Fibroblast of skin of left quadriceps (primary cell): Measurements from ENCODE around the gene MAB21L3.

Experiments
- DNase-seq, 2 experiments: peaks; one replicate each; pipeline ENCODE4 v3.0.0-alpha.2; 2013; ENCODE audit warnings: low read depth in 2 of 2

The MAB21L3 gene

DNA sequence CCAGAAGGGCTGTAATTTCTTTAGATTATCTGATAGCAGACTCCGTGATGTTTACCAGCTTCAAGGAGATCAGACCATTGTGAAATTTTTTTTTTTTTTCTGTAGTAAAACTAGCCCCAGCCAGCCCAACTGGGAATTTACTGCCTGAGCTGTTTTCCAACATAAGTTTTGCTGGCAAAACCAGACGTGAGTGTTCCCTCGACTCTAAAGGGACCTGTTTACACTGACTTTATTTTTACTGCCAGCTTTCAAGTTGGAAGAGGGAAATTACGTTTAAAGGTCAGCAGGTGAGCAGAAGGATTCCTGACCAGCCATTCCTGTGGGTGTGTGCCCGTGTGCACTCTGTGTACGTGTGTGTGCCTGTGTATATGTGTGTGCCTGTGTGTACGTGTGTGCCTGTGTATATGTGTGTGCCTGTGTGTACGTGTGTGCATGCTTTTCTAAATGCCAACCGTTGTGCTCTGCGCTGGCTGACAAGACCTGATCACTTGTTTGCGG lies 374 bp downstream of the MAB21L3 start:
- peak in 1 of 2 experiments; percentile 4 for DNase-seq

DNA sequence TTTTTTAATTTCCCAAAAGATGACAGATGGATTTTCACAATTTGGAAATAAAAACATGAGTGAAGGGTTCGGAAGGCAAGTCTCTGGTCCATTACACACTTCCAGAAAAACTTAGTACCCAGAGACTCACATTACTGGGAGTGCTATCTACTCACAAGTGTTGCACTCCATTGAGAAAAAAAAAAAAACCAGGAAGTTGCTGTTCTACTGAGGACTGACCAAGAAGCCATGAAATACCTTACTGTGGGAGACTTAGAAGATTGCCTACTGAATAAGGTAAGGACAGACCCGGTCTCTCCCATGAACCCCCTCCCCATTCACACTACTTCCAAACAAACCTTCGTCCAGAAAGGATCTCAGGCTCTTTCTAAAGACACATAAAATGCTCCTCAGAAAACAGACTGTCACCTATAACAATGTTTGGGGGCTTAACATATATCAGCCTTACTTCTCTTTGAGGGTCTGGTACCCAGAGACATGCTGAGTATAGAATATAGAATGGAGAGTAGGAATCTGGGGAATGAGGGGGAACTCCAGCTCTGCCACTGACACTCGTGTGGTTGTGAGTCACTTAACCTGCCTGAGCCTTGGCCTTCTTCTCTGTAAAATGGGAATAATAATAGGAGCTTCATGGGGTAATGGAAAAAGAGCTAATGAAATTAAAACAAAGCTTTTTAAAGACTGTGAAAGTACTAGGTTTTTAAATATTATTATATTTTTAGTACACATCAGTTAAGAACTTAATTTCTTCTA lies 1.4 kb downstream of the MAB21L3 start:
- no peak for DNase-seq

DNA sequence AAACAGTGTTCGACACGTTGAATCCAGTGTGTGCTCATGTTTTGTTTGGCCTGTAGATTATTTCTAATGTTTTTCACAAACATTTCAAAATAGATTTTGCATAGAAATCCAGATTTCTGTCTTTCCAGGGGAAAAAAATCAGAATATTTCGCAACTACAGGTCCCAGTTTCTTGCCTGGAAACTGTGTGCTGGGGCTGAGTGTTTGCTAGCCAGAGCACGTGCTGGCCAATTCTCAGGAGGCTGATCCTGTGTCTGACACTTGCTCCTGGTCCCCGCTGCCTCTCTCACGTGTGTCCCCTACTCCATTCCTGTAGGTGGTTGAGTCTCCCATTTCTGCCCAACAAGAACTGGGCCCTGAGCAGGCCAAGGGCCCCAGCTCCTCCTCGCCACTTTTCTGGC lies 2.4 kb downstream of the MAB21L3 start:
- DNase-seq, result no peak

DNA sequence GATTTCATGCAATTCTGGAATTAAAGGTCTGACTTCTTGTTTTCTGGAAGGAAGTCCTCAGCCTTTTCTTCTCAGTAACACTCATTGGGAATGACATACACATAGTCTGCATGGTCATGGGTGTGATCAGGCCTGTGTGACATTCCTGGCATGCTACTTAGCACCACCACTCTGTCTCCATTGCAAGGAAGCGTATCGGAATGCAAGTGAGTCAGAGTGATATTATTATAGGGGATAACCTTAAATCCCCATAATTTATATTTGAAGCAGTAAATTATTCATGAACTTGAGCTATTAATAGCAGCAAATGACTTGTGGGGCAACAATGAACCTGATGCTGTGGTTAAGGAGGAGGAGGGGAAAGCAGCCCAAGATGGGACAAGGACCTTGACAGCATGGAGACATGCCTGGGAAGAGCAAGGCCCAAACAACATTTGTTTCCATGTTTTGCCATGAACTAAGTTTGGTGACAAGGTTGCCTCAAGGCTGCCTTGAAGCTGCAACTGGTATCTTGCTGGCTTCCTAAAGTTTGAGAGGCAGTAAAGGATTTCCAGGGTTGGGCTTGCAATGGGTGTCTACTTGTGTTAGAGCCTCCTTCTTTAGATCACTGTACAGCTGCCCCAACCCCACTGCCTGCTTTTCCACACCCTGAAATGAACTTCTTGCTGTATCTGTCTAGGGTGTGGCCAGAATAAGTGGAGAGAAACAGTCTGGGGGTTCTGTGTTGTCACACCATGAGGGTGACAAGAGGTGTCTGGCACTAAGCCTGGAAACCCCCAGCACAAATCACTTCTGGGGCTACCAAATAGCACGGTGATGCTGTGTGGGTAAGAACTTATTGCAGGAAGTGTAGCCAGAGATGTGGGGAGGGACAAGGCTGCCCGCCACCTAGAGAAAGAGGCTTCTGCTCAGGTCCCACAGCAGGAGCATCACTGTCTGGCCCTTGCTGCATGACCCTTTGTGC lies 4.6 kb downstream of the MAB21L3 start:
- DNase-seq, result peak; percentile 80 to 85

DNA sequence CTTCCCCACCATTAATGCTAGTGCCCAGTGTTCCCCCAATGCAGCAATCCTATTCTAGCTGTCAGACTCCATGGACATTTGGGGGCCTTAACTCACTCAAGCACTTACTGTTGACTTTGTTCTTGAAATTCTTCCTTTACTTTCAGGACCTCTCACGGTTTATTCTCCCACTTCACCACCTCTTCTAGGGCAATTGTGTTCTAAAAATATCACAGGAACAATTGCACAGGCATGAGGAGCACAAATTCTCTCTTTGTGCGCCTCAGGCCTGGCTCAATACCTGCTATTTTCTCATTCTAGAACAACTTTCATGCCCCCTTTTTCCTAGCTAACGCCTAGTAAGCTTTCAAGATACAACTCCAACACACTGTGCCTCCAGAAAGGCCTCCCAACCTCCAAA lies 7.3 kb downstream of the MAB21L3 start:
- DNase-seq, result no peak

DNA sequence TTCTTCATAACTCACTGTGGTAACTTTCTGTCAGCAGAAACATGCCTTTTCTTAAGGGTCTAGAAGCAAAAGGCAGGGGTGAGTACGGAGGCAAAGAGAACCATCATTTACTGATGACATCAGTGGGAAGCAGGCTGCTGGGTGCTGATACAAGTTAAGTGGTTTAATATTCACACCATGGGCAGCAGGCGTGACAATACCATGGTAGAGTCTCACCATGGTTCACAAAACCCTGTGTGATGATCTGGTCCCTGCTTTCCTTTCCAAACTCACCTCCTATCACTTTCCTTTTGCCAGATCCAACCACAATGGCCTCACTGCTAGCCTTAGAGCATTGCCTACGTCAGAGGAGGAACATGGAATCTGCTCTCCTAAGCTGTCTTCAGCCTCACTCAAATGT lies 8.7 kb downstream of the MAB21L3 start:
- no peak for DNase-seq

DNA sequence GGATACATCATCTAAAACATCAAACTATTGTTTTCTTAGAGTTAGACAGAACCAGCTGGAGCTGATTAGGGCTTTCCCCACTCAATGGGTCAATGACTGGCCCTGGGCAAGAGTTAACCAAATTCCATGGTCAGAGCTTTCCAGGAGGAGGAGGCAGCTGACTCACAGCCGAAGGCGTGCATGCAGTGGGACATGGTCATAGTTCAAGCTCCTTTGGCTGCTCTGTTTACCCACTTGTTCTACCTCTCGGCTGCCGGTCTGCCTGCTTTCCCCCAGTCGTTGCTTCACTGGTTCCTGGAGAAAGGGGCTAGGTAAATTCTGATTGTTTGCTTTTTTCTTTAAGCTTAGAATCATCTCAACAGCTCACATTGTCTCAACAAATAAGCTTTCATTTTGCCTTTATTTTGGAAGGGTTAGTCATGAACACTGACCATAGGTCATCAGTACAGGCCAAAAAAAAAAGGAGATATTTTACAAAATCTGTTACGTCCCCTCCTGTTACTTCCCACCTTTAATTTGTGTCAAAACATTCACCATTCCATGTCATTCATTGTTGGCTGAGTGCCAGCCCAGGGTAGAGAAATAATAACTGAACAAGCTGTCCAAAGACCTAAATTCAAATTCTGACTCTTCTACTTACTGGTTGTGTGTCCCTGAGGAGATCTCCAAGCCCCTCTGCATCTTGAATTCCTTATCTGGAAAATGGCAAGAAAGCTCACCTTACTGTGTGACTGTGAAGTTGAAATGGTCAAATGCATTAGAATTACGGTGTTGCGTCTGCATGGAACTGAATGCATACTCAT lies 12.0 kb downstream of the MAB21L3 start:
- DNase-seq, result peak; percentile 60 to 66

DNA sequence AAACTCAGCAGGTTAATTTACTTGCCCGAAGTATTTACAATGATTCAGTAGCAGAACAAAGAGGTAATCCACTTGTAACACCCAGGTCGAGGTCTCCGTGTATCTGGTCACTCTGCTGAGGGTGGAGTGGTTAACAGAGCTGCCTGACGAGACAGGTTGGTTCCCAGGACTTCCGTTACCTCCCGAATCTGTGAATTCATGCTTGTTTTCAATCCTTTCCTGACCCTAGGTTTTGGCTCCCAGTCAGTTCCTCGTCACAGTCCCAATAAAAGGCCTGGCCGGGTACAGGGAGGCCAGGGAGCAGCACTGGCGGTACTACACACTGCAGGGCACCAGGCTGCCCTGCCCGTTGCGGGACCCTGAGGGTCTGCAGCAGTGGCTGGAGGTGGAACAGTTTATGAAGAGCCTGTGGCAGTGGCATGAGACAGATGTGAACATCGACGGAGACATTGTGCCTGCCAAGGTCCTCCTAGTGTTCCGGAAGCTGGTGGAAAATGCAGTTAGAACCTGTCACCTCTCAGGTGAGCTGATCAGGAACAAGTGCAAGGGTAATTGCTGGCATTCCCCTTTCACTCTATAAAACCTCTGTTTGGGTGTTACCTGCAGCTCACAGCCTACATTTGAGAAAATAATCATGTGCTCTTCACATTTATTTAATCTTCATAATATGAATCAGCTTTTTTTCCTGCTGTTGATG lies 12.8 kb downstream of the MAB21L3 start:
- no peak for DNase-seq

DNA sequence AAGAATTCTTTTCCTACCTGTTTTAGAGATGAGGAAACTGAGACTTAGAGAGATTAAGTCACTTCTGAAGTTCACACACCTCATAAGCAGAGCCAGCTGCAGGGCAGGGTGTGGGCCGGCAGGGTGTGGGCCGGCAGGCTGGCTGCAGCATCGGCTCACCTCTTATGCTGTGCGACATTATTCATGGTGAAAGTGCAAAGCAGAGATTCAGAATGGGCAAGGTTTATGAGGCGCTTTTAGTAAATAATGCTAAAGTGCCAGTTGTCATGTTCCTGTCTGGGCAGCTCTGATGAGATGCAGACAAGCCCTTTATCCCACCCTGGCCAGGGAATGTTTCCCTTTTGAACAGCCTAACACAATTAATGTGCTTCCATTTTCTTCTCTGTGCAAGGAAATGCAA lies 14.6 kb downstream of the MAB21L3 start:
- DNase-seq, result no peak

DNA sequence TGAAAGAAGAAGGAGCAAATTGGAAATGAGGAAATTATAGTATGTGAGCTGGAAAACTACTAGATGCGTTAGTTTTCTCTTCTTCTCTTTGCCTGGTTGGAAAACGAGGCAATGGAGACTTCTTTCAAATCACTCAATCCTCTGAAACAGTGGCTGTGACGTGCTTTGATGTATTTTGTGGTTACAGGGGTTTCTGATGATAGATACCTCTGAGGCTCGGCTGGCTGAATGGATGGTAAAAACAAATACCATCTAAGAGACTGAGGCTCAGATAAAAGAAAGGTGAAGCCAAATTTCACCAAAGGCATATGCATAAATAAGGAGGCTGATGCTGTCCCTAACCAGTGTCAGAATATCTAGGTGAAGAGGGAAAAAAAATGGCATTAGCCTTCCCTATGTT lies 15.1 kb downstream of the MAB21L3 start:
- DNase-seq, result no peak

DNA sequence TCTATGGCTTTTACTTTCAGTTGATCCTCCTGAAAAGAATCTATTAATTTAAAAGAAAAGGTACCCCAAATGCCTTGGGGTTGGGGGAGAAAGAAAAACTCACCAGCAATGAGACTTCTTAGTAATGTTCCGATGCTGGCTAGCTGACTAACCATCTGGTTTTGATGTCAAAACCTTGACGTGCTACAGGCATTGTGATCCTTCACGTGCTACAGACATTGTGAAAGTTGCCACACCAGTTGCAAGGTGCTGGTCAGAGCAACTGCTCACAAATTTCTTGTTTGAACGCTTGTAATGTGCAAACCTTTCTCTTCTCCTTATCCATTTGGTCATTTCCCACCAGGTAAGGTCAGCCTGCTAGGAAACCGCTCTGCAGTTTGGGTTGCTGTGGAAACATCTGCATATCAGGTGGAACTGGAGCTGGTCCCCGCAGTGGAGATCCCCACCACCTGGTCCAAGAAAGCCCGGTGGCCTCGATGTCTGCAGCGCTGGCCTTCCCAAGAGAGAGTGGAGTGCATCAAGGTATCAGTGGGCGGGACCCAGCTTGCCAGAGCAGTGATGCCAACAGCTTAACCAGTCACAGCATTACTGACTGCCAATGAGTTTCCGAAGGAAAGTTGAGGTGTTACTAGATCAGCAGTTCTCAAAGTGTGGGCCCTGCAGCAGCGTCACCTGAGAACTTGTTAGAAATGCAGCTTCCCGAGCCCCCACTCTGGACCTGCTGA lies 16.1 kb downstream of the MAB21L3 start:
- no peak for DNase-seq

DNA sequence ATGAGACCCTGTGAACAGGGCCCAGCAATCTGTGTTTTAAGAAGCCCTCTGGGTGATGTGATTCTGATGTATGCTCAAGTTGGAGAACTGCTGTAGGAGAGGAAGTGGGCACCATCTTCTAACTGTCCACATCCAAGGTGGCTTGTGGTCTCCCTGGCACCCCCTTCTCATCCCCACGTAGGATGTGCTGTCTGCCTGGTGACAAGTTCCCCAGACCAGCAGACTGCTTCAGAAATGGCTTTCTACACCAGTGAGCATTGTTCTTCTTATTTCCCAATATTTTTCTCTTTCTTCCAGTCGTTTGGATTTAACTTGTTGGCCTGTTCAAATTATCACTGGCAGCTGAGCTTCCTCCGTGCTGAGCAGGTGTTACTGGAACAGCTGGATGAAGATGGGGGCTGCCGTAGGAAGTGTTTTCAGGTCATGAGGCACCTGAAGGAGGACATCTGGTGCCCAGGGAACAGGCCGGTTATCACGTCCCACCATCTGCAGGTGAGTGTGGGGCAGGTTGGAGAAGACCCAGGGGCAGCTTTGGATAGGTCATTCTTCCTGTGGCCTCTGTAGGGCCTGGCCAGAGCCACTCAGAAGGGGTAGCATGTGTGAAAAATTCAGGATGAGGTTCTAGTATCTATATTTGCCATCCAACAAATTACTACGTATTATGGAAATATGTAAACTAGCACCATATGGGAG lies 16.8 kb downstream of the MAB21L3 start:
- DNase-seq, result no peak

DNA sequence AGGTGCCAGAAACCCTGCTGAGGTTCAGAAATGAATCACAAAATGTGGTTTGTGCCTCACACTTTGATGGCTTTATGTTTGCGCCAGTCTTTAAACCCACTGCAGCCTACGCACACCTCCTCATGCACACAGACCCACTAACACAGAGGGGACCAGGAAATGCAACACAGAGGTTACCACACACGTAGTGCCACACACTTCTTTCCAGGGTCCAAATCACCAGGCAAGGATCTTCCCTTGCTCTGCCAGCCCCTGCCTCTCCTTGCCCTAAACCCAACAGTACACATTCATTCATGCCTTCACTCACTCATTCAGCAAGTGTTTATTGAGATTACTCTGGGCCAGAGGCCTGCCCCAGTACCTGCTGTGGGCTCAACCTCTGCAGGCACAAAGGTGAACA lies 17.5 kb downstream of the MAB21L3 start:
- DNase-seq, result no peak

DNA sequence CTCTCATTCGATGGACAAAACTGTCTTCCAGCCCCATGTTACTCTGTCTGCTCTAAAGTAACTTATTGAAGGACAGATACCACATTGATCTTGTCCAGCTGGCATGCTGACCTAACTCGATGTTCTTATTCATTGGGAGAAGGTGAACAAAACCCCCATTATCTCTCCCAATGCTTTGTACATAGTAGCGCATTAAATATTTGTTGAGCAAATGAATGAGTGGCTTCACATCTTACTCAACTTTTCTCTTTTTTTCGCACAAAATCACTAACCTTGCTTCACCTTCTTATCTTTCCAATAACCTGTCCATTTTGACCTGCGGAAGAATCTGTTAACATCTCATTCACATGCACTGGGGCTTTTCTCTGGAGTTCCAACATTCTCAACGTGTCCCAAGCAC lies 18.3 kb downstream of the MAB21L3 start:
- DNase-seq, result no peak

DNA sequence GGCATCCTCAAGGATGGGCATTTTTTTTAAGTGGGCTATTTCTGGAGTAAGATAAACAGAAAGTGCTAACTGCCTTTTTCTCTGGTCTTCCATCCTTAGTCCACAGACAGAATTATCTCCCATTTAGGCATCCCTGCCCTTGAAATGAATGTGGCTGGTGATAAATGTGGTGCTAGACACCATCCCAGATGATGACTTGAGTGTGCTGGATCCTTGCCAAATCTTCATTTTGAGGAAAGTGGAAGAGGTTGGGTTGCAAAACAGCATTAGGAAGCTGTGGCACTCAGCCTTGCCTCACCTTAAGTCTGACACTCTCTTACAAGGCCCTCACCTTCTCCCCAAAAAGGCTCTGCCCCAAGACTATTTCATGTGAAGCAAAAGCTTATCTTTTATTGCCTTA lies 19.2 kb downstream of the MAB21L3 start:
- DNase-seq, result no peak

DNA sequence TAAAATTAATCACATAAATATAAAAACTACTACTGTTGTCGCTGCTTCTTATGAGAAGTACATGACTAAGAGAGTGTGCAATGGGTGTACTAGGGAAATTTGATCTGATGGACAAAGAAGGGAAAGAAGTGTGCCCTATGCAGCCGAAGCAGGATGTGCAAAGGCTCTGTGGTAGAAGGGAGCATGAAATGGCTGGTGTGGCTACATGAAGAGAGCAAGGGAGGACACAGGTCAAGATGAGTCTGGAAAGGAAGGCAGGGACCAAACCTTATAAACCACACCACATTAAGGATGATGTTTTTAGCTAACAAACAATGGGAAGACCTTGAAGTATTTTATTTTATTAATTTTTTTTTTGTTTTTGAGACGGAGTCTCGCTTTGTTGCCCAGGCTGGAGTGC lies 20.0 kb downstream of the MAB21L3 start:
- no peak for DNase-seq

DNA sequence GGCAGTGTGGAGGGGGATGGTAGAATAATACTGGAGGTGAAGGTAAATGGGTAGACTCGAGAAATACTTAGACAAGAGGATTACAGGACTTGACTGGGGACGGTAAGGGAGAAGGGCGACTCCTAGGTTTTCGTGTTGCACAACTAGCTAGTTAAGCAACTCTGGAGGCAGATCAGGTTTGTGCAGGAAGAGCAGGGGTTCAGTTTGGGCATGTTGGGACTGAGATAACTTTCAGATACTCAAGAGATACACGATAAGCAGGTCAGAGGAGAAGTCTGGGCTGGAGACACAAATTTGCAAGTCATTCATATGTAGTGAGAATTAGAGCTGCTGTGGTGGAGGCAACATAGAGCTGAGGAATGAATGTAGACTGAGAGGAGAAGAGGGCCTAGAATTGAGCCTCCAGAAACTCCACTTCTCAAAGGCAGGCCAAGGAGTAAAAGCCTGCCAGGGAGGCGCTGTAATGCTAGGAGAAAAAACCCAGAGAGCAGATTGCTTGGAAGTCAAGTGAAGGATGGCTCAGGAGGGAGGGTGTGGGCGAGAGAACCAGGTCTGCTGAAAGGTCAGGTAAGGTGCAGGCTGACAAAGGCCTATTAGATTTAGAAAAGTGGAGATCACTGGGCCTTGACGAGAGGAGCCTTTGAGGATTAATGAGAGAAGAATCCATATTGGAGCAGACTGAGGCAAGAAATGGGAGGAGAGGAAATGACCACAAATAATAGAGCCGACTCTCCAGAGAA lies 20.8 kb downstream of the MAB21L3 start:
- DNase-seq, result no peak

DNA sequence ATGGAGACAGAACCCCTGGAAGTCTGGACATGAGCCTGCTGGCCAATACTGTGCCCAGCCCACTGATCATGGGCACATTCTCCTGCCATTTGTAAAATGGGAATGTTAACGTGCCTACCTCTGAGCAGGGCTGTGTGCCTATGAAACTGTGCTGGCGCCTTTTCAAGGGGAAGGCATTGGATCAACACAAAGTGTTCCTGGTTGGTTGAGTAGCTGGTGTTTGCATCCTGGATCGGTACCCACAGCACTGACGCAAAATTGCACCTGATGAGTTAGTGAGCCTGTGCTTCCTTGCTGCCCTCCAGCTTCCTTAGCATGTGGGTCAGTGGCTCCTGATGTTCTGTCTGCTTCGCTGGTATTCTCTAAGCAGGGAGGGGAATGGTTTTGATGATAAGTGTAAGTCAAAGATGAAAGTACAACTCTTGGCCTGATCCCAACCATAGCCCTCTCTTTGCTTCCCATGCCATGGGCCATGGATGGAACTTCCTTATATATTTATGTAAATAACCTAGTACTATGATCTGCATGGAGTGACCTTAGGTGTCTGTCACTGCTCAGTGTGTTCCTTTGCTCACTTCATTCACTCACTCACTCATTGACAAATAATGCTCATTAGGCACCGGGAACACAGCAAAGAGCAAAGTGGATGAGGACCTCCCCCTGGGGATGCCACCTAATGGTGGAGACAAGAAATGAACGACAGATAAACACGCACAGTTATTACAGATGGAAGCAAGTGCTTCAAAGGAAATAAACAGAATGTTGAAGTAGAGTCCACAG lies 22.7 kb downstream of the MAB21L3 start:
- no peak for DNase-seq

DNA sequence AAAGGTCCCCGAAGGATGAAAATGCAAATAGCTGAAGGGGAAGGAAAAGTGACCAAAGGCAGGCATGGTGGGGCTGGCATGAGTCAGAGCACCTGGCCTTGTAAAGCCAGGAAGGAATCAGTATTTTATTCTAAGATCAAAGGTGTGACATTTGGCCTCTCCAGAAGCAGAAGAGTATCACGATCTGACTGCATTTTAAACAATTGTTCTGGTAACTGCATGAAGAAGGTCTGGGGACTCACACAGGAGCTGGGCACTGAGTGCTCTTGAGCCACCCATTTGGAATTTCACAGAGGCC lies 23.2 kb downstream of the MAB21L3 start:
- DNase-seq, result no peak
